ENCODE measurements around the gene PPP2R2C. TPM values are rescaled to one million over a fixed set of nuclear protein-coding genes. Genes with fewer than 3 reads are reported as not detected.

The PPP2R2C gene
- total RNA-seq, 2 donors from 2014 or later = 0.14 to 0.41 TPM

GRCh38 chr4:6273661-6273990 is 198.8 kb downstream of the PPP2R2C start:
- Histone ChIP-seq H3K36me3 (no peaks in the 10 kb centered on the region), H3K27me3 (replicated peaks; ENCODE audit: insufficient read depth) (no peaks in the 10 kb centered on the region), H3K4me1 (ENCODE audit: control insufficient read depth in 1 of 2, low read depth in 2 of 2) (peaks cover 62 to 88% of the 10 kb centered on the region in 2 donors), H3K4me3 (peak overlapping the region; percentile 83), H3K9me3 (no peaks in the 10 kb centered on the region), H3K27ac (peak overlapping the region; percentile 92 to 96)
- DNase-seq (ENCODE audit: low spot score) (no peak), ATAC-seq (ENCODE audit: insufficient number of reproducible peaks, low FRiP score, low read depth) (no peak)
- TF ChIP-seq CTCF (IDR thresholded peaks at IDR 0.05) = no peak

GRCh38 chr4:6272863-6273660 is 199.4 kb downstream of the PPP2R2C start:
- H3K9me3 ChIP-seq = no peaks in the 10 kb centered on the region
- peak overlapping the region; percentile 83 for H3K4me3 ChIP-seq
- no peaks in the 10 kb centered on the region for H3K27me3 ChIP-seq (replicated peaks; ENCODE audit: insufficient read depth)
- H3K27ac ChIP-seq = peak overlapping the region; percentile 92 to 96
- H3K4me1 ChIP-seq (ENCODE audit: control insufficient read depth in 1 of 2, low read depth in 2 of 2) = peaks cover 56 to 84% of the 10 kb centered on the region in 2 donors
- no peaks in the 10 kb centered on the region for H3K36me3 ChIP-seq
- DNase-seq (ENCODE audit: low spot score) = no peak
- ATAC-seq (ENCODE audit: insufficient number of reproducible peaks, low FRiP score, low read depth) = peak; percentile 57
- no peak for TF ChIP-seq CTCF (IDR thresholded peaks at IDR 0.05)

- Histone ChIP-seq H3K4me3 (peak overlapping the region; percentile 83), H3K9me3 (no peaks in the 10 kb centered on the region), H3K36me3 (no peaks in the 10 kb centered on the region), H3K27me3 (replicated peaks; ENCODE audit: insufficient read depth) (no peaks in the 10 kb centered on the region), H3K27ac (peak overlapping the region; percentile 92 to 96), H3K4me1 (ENCODE audit: control insufficient read depth in 1 of 2, low read depth in 2 of 2) (peaks cover 52 to 72% of the 10 kb centered on the region in 2 donors)
- DNase-seq (ENCODE audit: low spot score) = no peak
- no peak for TF ChIP-seq CTCF (IDR thresholded peaks at IDR 0.05)
- no peak for ATAC-seq (ENCODE audit: insufficient number of reproducible peaks, low FRiP score, low read depth)
Observed at GRCh38 chr4:6271701-6272465, 200.5 kb downstream of the PPP2R2C start.

- no peak for TF ChIP-seq CTCF (IDR thresholded peaks at IDR 0.05)
- Histone ChIP-seq H3K9me3 (no peaks in the 10 kb centered on the region), H3K27me3 (replicated peaks; ENCODE audit: insufficient read depth) (no peaks in the 10 kb centered on the region), H3K36me3 (no peaks in the 10 kb centered on the region), H3K27ac (peak overlapping the region; percentile 92 to 96), H3K4me3 (peak overlapping the region; percentile 83), H3K4me1 (ENCODE audit: control insufficient read depth in 1 of 2, low read depth in 2 of 2) (peaks cover 47 to 65% of the 10 kb centered on the region in 2 donors)
- ATAC-seq (ENCODE audit: insufficient number of reproducible peaks, low FRiP score, low read depth) (no peak), DNase-seq (ENCODE audit: low spot score) (no peak)
Observed at GRCh38 chr4:6271206-6271605, 201.2 kb downstream of the PPP2R2C start.

GRCh38 chr4:6270636-6271121 is 201.7 kb downstream of the PPP2R2C start:
- peak overlapping the region; percentile 92 to 96 for H3K27ac ChIP-seq
- no peak for TF ChIP-seq CTCF (IDR thresholded peaks at IDR 0.05)
- H3K4me1 ChIP-seq (ENCODE audit: control insufficient read depth in 1 of 2, low read depth in 2 of 2) = peaks cover 42 to 60% of the 10 kb centered on the region in 2 donors
- ATAC-seq (ENCODE audit: insufficient number of reproducible peaks, low FRiP score, low read depth) (no peak), DNase-seq (ENCODE audit: low spot score) (no peak)
- peak overlapping the region; percentile 83 for H3K4me3 ChIP-seq
- H3K9me3 ChIP-seq = no peaks in the 10 kb centered on the region
- no peaks in the 10 kb centered on the region for H3K27me3 ChIP-seq (replicated peaks; ENCODE audit: insufficient read depth)
- H3K36me3 ChIP-seq = no peaks in the 10 kb centered on the region
